Activated naive CD4-positive, alpha-beta T cell (primary cell): ENCODE results near the gene GATC.
A peak's percentile ranks its signal among the peaks of the same experiment; 100 is the strongest.
"Not testable (repeated sequence)": the region's sequence is repeated elsewhere in the genome, so short reads cannot be mapped to it uniquely, and the experiment has no call there.

Experiments
- DNase-seq, 4 experiments: peaks; one replicate each; lab custom pipeline; 2025; lab: John Stamatoyannopoulos, UW

GATC gene

GRCh38 chr12:120470150-120470784 is 24.0 kb downstream of the GATC start:
- DNase-seq = no peak

- DNase-seq = no peak
Observed at GRCh38 chr12:120472521-120472920, 26.3 kb downstream of the GATC start.

- no peak for DNase-seq
Observed at GRCh38 chr12:120473807-120474615, 27.8 kb downstream of the GATC start.

DNA sequence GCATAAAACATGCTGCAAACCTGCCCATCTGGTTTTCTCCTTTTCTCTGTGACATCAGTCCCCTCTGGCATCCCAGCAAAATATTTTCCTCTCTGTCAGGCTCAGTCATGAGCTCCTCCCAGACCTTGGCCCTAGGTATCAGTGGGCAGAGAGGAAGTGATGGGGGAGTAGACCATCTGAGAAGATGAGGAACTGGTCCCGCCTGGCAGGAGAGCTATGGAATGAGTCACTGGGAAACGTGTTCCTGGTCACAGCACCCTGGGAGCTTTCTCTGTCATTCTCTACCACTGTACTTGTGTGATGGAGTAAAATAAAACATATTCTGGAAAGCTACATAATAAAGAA is 28.3 kb downstream of the GATC start:
- DNase-seq = no peak

- no peak for DNase-seq
Observed at GRCh38 chr12:120475643-120476042, 29.4 kb downstream of the GATC start.

DNA sequence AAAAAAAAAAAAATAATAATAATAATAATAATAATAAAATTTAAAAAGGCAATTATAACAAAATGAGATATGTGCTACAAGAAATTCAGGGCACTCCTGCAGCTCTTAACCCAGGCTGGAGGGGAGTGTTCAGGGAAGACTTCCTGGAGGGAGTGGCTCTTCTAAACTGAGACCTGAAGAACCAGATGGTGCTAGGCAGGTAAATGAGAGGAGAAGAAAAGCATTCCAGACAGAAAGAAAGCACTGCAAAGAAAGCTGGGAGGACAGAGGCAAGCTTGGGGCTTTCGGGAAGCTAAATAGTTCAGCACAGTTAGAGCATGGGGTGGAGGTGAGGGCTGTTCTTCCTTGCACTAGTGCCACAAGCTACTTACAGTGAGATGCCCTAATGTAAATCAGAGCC is 33.2 kb downstream of the GATC start:
- DNase-seq = no peak

- no peak for DNase-seq
Observed at GRCh38 chr12:120480211-120480610, 34.0 kb downstream of the GATC start.

- no peak for DNase-seq
Observed at GRCh38 chr12:120481022-120481767, 35.0 kb downstream of the GATC start.

DNA sequence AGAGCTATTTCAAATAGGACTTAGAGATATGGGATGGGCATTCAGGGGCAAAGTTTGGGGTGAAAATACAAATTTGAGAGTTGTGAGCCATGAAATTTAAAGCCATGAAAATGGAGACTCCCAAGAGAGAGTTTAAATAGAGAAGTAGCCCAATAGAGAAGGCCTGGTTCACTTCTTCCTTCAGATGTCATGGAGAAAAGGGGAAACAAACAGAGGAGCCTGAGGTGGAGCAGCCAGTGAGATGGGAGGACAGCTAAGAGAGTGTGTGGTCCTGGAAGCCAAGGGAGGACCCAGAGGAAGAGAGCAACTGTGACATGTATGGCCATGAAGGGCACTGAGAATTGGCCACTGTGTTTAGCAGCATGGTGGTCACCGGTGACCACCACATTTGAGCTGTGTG is 37.4 kb downstream of the GATC start:
- DNase-seq = no peak

- no peak for DNase-seq
Observed at GRCh38 chr12:120485961-120486881, 40.0 kb downstream of the GATC start.

GRCh38 chr12:120487552-120487951 is 41.3 kb downstream of the GATC start:
- not testable (repeated sequence) for DNase-seq

DNA sequence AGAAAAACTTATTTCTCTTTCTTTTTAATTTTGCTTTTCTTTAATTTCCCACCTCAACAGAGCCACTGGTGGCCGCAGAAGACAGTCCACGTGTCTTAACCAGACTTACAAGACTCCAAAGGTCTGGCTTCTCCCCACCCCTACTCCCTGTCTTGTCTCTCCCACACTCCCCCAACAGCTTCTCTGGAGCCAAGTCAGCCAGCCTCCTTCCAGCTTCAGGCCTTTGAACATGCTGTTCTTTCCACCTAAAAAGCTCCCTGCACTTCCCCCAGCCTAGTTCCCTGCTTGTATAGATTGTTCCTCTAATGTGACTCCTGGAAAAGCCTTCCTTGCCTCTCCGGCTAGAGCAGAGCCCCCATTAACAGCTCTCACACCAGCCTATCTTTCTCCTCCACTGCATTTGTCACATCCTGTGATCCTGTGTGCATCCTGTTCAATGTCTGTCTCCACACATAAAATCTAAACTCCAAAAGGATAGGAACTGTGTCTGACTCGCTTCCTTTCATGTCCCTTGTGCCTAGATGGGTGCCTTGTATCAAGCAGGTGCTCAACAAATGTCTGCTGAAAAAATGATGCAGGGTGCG is 41.9 kb downstream of the GATC start:
- no peak for DNase-seq

- DNase-seq = no peak
Observed at GRCh38 chr12:120489018-120489417, 42.8 kb downstream of the GATC start.

DNA sequence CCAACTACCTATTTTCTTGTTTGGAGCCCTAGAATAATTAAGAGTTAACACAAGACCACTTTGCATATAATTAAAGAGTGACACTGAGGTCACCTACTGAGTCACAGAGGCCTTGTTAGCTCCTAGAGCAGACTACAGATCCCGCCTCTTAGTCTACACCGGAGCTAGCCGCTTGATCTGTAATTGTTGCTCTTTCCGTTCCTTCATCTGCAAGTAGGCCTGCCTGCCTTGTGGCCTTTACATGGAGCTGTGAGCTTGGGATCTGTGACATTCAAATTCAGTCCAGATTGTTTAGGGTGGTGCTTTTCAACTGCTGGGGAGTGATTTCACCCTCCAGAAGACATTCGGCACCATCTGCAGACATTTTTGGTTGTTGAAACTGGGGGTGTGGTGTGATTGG is 44.1 kb downstream of the GATC start:
- DNase-seq = no peak

DNA sequence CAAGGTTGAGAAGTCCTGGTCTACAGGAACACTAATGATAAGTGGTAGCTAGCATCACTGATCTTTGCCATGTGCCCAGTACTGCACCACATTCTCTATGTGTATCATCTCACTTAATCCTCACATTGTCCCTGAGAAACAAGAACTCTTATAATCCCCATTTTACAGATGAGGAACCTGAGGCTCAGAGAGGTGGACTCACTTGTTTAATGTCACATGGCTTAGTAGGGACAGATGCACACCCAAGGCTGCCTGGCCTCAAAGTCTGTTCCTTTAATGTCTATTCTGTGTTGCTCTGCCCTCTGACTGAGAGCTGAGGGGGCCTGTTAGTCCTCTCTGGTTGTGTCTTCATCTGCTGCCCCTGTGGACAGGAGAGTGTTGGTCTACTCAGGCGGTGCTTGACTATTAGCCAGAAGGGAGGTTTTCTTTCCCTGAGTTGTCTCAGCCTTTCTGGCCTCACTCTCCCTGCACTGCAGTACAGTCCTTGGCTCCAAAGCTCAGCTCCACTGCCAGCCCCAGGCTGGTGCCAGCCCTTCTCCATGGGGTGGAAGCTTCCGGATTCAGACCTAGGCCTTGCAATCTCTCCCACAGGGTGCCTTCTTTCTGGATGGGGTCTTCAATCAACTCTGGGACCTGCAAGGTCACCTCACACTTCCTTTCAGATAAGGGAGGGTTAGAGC is 44.7 kb downstream of the GATC start:
- no peak for DNase-seq

- DNase-seq = no peak
Observed at GRCh38 chr12:120495186-120495730, 49.0 kb downstream of the GATC start.

DNA sequence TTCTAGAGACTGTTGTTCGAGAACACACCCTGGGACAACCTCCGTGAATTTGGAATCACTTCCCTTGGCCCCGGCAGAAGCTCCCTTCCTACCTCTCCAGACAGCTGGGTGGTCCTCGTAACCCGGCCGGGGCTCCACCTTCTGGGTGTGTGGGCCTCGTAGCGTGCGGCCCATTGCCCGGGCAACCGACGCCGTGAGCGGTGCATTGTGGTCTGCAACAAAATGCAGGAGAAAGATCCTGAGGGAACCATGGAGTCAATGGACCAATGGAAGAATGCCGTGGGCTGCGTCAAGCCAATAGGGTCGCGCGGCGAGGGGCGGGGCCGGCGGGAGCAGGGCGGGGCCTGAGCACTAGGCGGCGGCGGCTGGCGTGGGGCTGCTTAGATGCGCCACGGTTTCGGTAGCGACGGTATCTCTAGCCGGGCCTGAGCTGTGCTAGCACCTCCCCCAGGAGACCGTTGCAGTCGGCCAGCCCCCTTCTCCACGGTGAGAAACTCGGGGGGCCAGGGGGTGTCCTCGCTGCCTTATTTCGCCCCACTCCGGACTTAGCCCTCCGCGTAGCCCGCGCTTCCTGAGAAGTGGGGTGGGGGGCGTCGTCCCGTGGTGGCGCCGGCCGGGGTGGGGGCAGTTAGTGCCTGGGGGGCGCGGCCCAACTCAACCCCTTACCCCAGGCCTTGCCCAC is 49.6 kb downstream of the GATC start, which contains the start of gene DYNLL1:
Gene DYNLL1 (plus strand): TSS at position 383 of the 682 bp plus-strand sequence. CDS start 309 bp downstream, outside the sequence.
- peak; percentile 92 to 97 (median 96) for DNase-seq

GRCh38 chr12:120496413-120497340 is 50.4 kb downstream of the GATC start:
- DNase-seq = peak in 3 of 4 experiments; percentile 19 to 27 (median 21)
